GM12875 (cell line): ENCODE data around the gene MRAS.

ENCODE experiments used
- H3K4me3 ChIP-seq: one replicate; pipeline ENCODE4 v1.5.1; 2011; ENCODE audit warnings: low read depth, low read length, control low read depth
- CTCF ChIP-seq: IDR thresholded peaks from 2 replicates; pipeline ENCODE4 v1.5.1; 2011; ENCODE audit warnings: low read depth, mild to moderate bottlenecking, control low read depth, inconsistent platforms, low read length, moderate library complexity, borderline replicate concordance; ENCODE audit not compliant: insufficient read depth

Gene MRAS

GRCh38 chr3:138442433-138442832 lies 94.1 kb downstream of the MRAS start:
- no peak for TF ChIP-seq CTCF

GRCh38 chr3:138443091-138443490 lies 94.7 kb downstream of the MRAS start:
- no peak for TF ChIP-seq CTCF
- no peak overlapping the region for H3K4me3 ChIP-seq

More at GRCh38 chr3:138442433-138442832, 94.1 kb downstream of the MRAS start:
- no peak overlapping the region for H3K4me3 ChIP-seq

GRCh38 chr3:138443521-138444503 lies 95.4 kb downstream of the MRAS start:
- no peak for TF ChIP-seq CTCF

GRCh38 chr3:138445236-138445635 lies 96.9 kb downstream of the MRAS start:
- no peak for TF ChIP-seq CTCF
- no peak overlapping the region for H3K4me3 ChIP-seq

More at GRCh38 chr3:138443521-138444503, 95.4 kb downstream of the MRAS start:
- no peak overlapping the region for H3K4me3 ChIP-seq

GRCh38 chr3:138445654-138446053 lies 97.3 kb downstream of the MRAS start:
- no peak overlapping the region for H3K4me3 ChIP-seq
- no peak for TF ChIP-seq CTCF

GRCh38 chr3:138448631-138449030 lies 100.3 kb downstream of the MRAS start:
- no peak for TF ChIP-seq CTCF
- no peak overlapping the region for H3K4me3 ChIP-seq

GRCh38 chr3:138449490-138449889 lies 101.1 kb downstream of the MRAS start:
- H3K4me3 ChIP-seq, result no peak overlapping the region
- no peak for TF ChIP-seq CTCF
